K562 (cell line): Measurements from ENCODE around the gene CENPX. TPM values are rescaled to one million over a fixed set of nuclear protein-coding genes. Genes with fewer than 3 reads are reported as not detected.

Experiments
- CREB5 ChIP-seq: fragments of 250-450 bp; sonication (Bioruptor Pico); IDR thresholded peaks from 2 replicates; pipeline ENCODE4 v1.5.0; 2020; ENCODE audit warnings: mild to moderate bottlenecking
- CTBP1 ChIP-seq: fragments of 450-650 bp; IDR thresholded peaks from 2 replicates; pipeline ENCODE4 v1.6.1; 2016; ENCODE audit warnings: borderline replicate concordance
- HES1 ChIP-seq: fragments of 450-650 bp; IDR thresholded peaks from 2 replicates; pipeline ENCODE4 v1.6.1; 2016; ENCODE audit warnings: low read depth, mild to moderate bottlenecking, moderate library complexity
- KAT7 ChIP-seq: sonication (generic); formaldehyde crosslinking; IDR thresholded peaks from 2 replicates; pipeline ENCODE4 v1.8.0; 2022; ENCODE audit warnings: missing genetic modification reagents, mild to moderate bottlenecking, borderline replicate concordance
- MAZ ChIP-seq, 2 experiments: fragments of 450-650 bp in 1 of 2; sonication (generic) in 1 of 2; formaldehyde crosslinking; IDR thresholded peaks in 1 of 2; conservative IDR thresholded peaks in 1 of 2; 2 replicates each; pipeline versions ENCODE4 v1.4.0 to v1.5.0; 2020; ENCODE audit warnings: mild to moderate bottlenecking in 1 of 2, missing genetic modification reagents in 1 of 2
- NR0B1 ChIP-seq: fragments of 450-650 bp; IDR thresholded peaks from one replicate; pipeline ENCODE4 v1.6.1; 2018; ENCODE audit warnings: mild to moderate bottlenecking, moderate library complexity; ENCODE audit not compliant: partially characterized antibody
- PHF8 ChIP-seq: fragments of 200-600 bp; sonication (generic); IDR thresholded peaks from 2 replicates; pipeline ENCODE4 v1.6.1; 2012; ENCODE audit warnings: mixed run types, mild to moderate bottlenecking, inconsistent platforms, low read length, moderate library complexity, borderline replicate concordance
- SMARCA4 ChIP-seq: fragments of 450-650 bp; IDR thresholded peaks from 2 replicates; pipeline ENCODE4 v1.6.1; 2016
- TAF15 ChIP-seq: fragments of 200-400 bp; formaldehyde crosslinking; IDR thresholded peaks from 2 replicates; pipeline ENCODE4 v1.6.1; 2017; ENCODE audit warnings: mild to moderate bottlenecking, low read depth, low read length, moderate library complexity
- TARDBP ChIP-seq: fragments of 450-650 bp; IDR thresholded peaks from 2 replicates; pipeline ENCODE4 v1.6.1; 2016
- TCF15 ChIP-seq: fragments of 250-450 bp; sonication (Bioruptor Pico); IDR thresholded peaks from 2 replicates; pipeline ENCODE4 v1.8.0; 2022; ENCODE audit warnings: moderate library complexity, mild to moderate bottlenecking, inconsistent platforms
- TSC22D4 ChIP-seq: fragments of 450-650 bp; IDR thresholded peaks from 2 replicates; pipeline ENCODE4 v1.6.1; 2016; ENCODE audit warnings: missing genetic modification characterization, missing biosample characterization, control low read depth
- ZNF311 ChIP-seq: fragments of 250-450 bp; sonication (Bioruptor Pico); IDR thresholded peaks from 2 replicates; pipeline ENCODE4 v1.4.0; 2020; ENCODE audit warnings: mild to moderate bottlenecking, moderate library complexity
- polyA plus RNA-seq, 8 experiments: library from polyadenylated mRNA; depleted of rRNA in 4 of 8; stranded (reverse) in 5 of 8; unstranded in 3 of 8; fragments of >200 nt; fragmentation: Nextera tagmentation in 2 of 8; fragmentation: Illumina TruSeq in 1 of 8; extraction: Ambion mirVana in 2 of 8; extraction: Trizol in 1 of 8; gene quantifications; 2 replicates each; pipeline versions ENCODE4 v1.2.1 to v1.2.3, GENCODE V29; 2011 to 2014; ENCODE audit warnings: inconsistent platforms in 1 of 8, missing spikeins in 1 of 8
- total RNA-seq, 7 experiments: library from RNA; depleted of rRNA in 6 of 7; stranded (reverse); fragments of >200 nt in 6 of 7; fragmentation: Illumina TruSeq in 2 of 7; extraction: Trizol in 2 of 7; gene quantifications; 2 replicates each; pipeline versions ENCODE4 v1.2.1 to v1.2.3, GENCODE V29; 2011 to 2021; ENCODE audit warnings: low replicate concordance in 1 of 7
- TF ChIP-seq, protein P1 (sequence below), 2 experiments: IDR thresholded peaks in 1 of 2; conservative IDR thresholded peaks in 1 of 2; 2 replicates each; pipeline ENCODE4 v1.6.1; 2016; ENCODE audit warnings: low read depth in 2 of 2, mild to moderate bottlenecking in 1 of 2, missing compliant biosample characterization in 1 of 2, missing genetic modification characterization in 1 of 2, moderate library complexity in 1 of 2
- TF ChIP-seq, protein P2 (sequence below): fragments of 450-650 bp; IDR thresholded peaks from 2 replicates; pipeline ENCODE4 v1.6.1; 2016; ENCODE audit warnings: mild to moderate bottlenecking
- TF ChIP-seq, protein P3 (sequence below): fragments of 450-650 bp; formaldehyde crosslinking; IDR thresholded peaks from 2 replicates; pipeline ENCODE4 v1.4.0; 2020; ENCODE audit warnings: mild to moderate bottlenecking, mixed read lengths

CENPX gene
- total and polyA plus RNA-seq, 9 of the 15 experiments (the other 6 are each of a cell fraction or from before 2014, with no cell fraction given): 32.7 to 352 (median 127) TPM

- TF ChIP-seq PHF8 (peak; percentile 86; the same call in 1 of the 2 replicates), TSC22D4 (no peak), CREB5 (CRISPR knock-in tag) (no peak), MAZ (CRISPR knock-in tag; conservative IDR thresholded peaks at IDR 0.05 in 1 of 2, IDR thresholded peaks at IDR 0.05 in 1 of 2) (peak; percentile 83 to 96), KAT7 (CRISPR knock-in tag) (peak; percentile 41), NR0B1 (no peak), CTBP1 (peak; percentile 84), TARDBP (0 out of 2 replicates have a peak, but pooled peaks have one; percentile 26), ZNF311 (CRISPR knock-in tag) (no peak), TAF15 (no peak), HES1 (no peak), TCF15 (no peak), SMARCA4 (no peak)
- TF ChIP-seq, protein P1, sequence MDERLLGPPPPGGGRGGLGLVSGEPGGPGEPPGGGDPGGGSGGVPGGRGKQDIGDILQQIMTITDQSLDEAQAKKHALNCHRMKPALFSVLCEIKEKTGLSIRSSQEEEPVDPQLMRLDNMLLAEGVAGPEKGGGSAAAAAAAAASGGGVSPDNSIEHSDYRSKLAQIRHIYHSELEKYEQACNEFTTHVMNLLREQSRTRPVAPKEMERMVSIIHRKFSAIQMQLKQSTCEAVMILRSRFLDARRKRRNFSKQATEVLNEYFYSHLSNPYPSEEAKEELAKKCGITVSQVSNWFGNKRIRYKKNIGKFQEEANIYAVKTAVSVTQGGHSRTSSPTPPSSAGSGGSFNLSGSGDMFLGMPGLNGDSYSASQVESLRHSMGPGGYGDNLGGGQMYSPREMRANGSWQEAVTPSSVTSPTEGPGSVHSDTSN (CRISPR knock-in tag; IDR thresholded peaks at IDR 0.05; ENCODE audit: low read depth): no peak
- TF ChIP-seq, protein P1 (tag; conservative IDR thresholded peaks at IDR 0.05; ENCODE audit: low read depth): no peak
- TF ChIP-seq, protein P2, sequence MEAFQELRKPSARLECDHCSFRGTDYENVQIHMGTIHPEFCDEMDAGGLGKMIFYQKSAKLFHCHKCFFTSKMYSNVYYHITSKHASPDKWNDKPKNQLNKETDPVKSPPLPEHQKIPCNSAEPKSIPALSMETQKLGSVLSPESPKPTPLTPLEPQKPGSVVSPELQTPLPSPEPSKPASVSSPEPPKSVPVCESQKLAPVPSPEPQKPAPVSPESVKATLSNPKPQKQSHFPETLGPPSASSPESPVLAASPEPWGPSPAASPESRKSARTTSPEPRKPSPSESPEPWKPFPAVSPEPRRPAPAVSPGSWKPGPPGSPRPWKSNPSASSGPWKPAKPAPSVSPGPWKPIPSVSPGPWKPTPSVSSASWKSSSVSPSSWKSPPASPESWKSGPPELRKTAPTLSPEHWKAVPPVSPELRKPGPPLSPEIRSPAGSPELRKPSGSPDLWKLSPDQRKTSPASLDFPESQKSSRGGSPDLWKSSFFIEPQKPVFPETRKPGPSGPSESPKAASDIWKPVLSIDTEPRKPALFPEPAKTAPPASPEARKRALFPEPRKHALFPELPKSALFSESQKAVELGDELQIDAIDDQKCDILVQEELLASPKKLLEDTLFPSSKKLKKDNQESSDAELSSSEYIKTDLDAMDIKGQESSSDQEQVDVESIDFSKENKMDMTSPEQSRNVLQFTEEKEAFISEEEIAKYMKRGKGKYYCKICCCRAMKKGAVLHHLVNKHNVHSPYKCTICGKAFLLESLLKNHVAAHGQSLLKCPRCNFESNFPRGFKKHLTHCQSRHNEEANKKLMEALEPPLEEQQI: no peak
- TF ChIP-seq, protein P3, sequence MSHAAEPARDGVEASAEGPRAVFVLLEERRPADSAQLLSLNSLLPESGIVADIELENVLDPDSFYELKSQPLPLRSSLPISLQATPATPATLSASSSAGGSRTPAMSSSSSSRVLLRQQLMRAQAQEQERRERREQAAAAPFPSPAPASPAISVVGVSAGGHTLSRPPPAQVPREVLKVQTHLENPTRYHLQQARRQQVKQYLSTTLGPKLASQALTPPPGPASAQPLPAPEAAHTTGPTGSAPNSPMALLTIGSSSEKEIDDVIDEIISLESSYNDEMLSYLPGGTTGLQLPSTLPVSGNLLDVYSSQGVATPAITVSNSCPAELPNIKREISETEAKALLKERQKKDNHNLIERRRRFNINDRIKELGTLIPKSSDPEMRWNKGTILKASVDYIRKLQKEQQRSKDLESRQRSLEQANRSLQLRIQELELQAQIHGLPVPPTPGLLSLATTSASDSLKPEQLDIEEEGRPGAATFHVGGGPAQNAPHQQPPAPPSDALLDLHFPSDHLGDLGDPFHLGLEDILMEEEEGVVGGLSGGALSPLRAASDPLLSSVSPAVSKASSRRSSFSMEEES (CRISPR knock-in tag): peak; percentile 99
These were observed 45.4 kb downstream of the CENPX start, which contains the start of gene ASPSCR1 (continued) for GRCh38 chr17:81977211-81977808.
